ENCODE measurements around the gene LIN28B.
A peak's percentile ranks its signal among the peaks of the same experiment; 100 is the strongest.

LIN28B gene

GRCh38 chr6:105015482-105015881, 58.6 kb downstream of the LIN28B start:
- DNase-seq = no peak

GRCh38 chr6:105019285-105019684, 62.4 kb downstream of the LIN28B start:
- DNase-seq = no peak

- no peak for DNase-seq
These were observed 64.5 kb downstream of the LIN28B start for GRCh38 chr6:105021399-105021798.

- no peak for DNase-seq
These were observed 65.5 kb downstream of the LIN28B start for GRCh38 chr6:105022416-105022815.

- DNase-seq = no peak
These were observed 67.9 kb downstream of the LIN28B start for GRCh38 chr6:105024803-105025202.

GRCh38 chr6:105028898-105029297, 72.0 kb downstream of the LIN28B start:
- DNase-seq = no peak

GRCh38 chr6:105029581-105029980, 72.7 kb downstream of the LIN28B start:
- DNase-seq = no peak

GRCh38 chr6:105034470-105034869, 77.6 kb downstream of the LIN28B start:
- DNase-seq = peak; percentile 63

- DNase-seq = peak; percentile 65
These were observed 78.4 kb downstream of the LIN28B start for GRCh38 chr6:105035299-105035698.

GRCh38 chr6:105036351-105036750, 79.4 kb downstream of the LIN28B start:
- DNase-seq = no peak

GRCh38 chr6:105038259-105038658, 81.4 kb downstream of the LIN28B start:
- DNase-seq = no peak

- DNase-seq = no peak
These were observed 85.0 kb downstream of the LIN28B start for GRCh38 chr6:105041880-105042279.

GRCh38 chr6:105042648-105043047, 85.7 kb downstream of the LIN28B start:
- no peak for DNase-seq

- DNase-seq = no peak
These were observed 87.1 kb downstream of the LIN28B start for GRCh38 chr6:105043979-105044378.

- no peak for DNase-seq
These were observed 88.6 kb downstream of the LIN28B start for GRCh38 chr6:105045526-105045925.

- no peak for DNase-seq
These were observed 95.1 kb downstream of the LIN28B start for GRCh38 chr6:105051941-105052471.

- no peak for DNase-seq
These were observed 99.7 kb downstream of the LIN28B start for GRCh38 chr6:105056646-105057045.

- no peak for DNase-seq
These were observed 100.3 kb downstream of the LIN28B start for GRCh38 chr6:105057160-105057559.

GRCh38 chr6:105058316-105058715, 101.4 kb downstream of the LIN28B start:
- DNase-seq = peak; percentile 71

GRCh38 chr6:105058846-105059245, 101.9 kb downstream of the LIN28B start:
- DNase-seq = peak; percentile 75

- no peak for DNase-seq
These were observed 109.3 kb downstream of the LIN28B start for GRCh38 chr6:105066233-105066632.

GRCh38 chr6:105066836-105067235, 109.9 kb downstream of the LIN28B start:
- DNase-seq = no peak

GRCh38 chr6:105067329-105067728, 110.4 kb downstream of the LIN28B start:
- DNase-seq = peak; percentile 44

- DNase-seq = no peak
These were observed 111.5 kb downstream of the LIN28B start for GRCh38 chr6:105068407-105068806.

GRCh38 chr6:105069821-105070445, 113.0 kb downstream of the LIN28B start:
- no peak for DNase-seq

Measured in OCI-M1 (cell line).